WERI-Rb-1 (cell line): Measurements from ENCODE around the gene ZDHHC19.

Experiments
- DNase-seq: peaks from one replicate; pipeline ENCODE4 v3.0.0-alpha.2; 2020
- H3K27ac ChIP-seq: fragments of 250-450 bp; sonication (Bioruptor Pico); 2 replicates; pipeline ENCODE4 v1.5.1; 2020; ENCODE audit warnings: mild to moderate bottlenecking, moderate library complexity
- H3K27me3 ChIP-seq: fragments of 250-450 bp; sonication (Bioruptor Pico); 2 replicates; pipeline ENCODE4 v1.5.1; 2021; ENCODE audit warnings: mild to moderate bottlenecking, low read depth, moderate library complexity; ENCODE audit not compliant: insufficient read depth, severe bottlenecking
- H3K36me3 ChIP-seq: fragments of 250-450 bp; sonication (Bioruptor Pico); 2 replicates; pipeline ENCODE4 v1.5.1; 2020; ENCODE audit warnings: mild to moderate bottlenecking, moderate library complexity
- H3K4me3 ChIP-seq: 2 replicates; pipeline ENCODE4 v1.5.1; 2011; ENCODE audit warnings: low read depth, mild to moderate bottlenecking, control low read depth, low read length
- H3K9me3 ChIP-seq: fragments of 250-450 bp; sonication (Bioruptor Pico); 2 replicates; pipeline ENCODE4 v1.5.1; 2021; ENCODE audit warnings: mild to moderate bottlenecking, moderate library complexity; ENCODE audit not compliant: severe bottlenecking
- TF ChIP-seq, protein P1 (sequence below): IDR thresholded peaks from 2 replicates; pipeline ENCODE4 v1.5.1; 2011; ENCODE audit warnings: low read depth, mild to moderate bottlenecking, control low read depth, inconsistent platforms, low read length

The ZDHHC19 gene

DNA sequence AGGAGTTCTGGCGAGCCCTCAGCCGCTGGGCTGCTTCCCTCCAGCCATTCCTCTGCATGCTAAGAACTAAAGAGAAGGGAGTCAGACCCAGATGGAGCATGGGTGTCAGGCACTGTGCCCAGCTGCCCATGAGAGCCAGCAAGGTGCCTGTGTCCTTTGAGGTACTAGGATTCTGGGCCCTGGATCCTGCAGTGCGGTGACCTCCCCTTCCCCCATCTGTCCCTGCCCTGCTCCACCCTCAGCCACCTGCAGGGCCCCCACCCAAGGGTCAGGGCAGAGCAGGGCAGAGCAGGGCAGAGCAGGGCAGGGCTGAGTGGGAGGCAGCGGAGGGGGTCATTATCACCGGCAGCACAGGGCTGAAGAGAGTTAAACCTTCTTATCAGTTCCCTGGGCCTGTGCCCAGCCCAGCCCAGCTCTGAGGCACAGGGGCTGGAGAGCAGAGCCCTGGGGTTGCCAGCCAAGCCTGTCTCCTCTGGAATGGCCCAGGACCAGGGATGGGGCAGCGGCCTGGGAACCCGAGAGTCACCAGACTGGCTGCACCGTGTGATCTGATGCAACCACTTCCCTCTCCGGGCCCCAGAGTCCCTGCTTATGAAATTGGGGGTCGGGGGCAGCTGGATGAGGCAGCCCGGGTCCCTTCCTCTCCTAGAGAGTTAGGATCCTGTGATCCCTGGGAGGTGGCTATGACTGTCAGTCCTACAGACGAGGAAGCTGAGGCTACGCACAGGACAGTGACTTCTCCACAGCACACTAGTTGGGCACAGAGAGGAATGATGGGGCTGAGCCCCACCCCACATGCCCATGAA, 17.3 kb downstream of the ZDHHC19 start:
- no peak overlapping the region for H3K27ac ChIP-seq
- DNase-seq, result no peak
- no peak overlapping the region for H3K4me3 ChIP-seq
- H3K36me3 ChIP-seq, result no peaks in the 10 kb centered on the region
- H3K27me3 ChIP-seq, result no peaks in the 10 kb centered on the region
- TF ChIP-seq, protein P1, sequence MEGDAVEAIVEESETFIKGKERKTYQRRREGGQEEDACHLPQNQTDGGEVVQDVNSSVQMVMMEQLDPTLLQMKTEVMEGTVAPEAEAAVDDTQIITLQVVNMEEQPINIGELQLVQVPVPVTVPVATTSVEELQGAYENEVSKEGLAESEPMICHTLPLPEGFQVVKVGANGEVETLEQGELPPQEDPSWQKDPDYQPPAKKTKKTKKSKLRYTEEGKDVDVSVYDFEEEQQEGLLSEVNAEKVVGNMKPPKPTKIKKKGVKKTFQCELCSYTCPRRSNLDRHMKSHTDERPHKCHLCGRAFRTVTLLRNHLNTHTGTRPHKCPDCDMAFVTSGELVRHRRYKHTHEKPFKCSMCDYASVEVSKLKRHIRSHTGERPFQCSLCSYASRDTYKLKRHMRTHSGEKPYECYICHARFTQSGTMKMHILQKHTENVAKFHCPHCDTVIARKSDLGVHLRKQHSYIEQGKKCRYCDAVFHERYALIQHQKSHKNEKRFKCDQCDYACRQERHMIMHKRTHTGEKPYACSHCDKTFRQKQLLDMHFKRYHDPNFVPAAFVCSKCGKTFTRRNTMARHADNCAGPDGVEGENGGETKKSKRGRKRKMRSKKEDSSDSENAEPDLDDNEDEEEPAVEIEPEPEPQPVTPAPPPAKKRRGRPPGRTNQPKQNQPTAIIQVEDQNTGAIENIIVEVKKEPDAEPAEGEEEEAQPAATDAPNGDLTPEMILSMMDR, result no peak
- H3K9me3 ChIP-seq, result no peaks in the 10 kb centered on the region

DNA sequence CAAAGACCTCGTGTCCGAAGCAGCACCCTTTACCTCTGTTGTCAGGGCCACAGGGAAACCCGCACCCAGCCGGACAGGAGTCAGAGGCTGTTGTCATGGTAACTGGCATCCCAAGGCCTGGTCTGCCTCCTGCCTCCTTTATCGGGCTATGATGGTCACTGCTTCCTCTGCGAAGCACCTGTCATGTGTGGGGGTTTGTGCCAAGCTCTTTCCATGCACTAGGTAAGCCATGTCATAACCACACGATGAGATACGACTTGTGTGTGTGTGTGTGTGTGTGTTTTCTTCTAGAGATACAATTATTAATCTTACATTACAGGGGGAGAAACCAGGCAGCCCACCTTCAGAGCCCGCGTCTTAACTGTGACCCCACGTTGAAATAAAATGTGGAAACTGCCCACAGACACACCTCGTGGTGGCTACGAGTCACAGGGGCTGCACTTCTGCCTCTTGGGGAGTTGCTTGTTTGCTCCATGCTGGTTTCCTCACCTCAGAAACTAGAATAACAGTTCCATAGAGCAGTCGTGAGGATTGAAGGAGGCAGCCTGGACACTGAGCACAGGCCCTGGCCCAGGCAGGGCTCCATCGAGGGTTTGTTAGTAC, 18.0 kb downstream of the ZDHHC19 start:
- TF ChIP-seq, protein P1, result no peak
- Histone ChIP-seq H3K27ac (no peak overlapping the region), H3K9me3 (no peaks in the 10 kb centered on the region), H3K27me3 (no peaks in the 10 kb centered on the region), H3K36me3 (no peaks in the 10 kb centered on the region), H3K4me3 (no peak overlapping the region)
- no peak for DNase-seq

DNA sequence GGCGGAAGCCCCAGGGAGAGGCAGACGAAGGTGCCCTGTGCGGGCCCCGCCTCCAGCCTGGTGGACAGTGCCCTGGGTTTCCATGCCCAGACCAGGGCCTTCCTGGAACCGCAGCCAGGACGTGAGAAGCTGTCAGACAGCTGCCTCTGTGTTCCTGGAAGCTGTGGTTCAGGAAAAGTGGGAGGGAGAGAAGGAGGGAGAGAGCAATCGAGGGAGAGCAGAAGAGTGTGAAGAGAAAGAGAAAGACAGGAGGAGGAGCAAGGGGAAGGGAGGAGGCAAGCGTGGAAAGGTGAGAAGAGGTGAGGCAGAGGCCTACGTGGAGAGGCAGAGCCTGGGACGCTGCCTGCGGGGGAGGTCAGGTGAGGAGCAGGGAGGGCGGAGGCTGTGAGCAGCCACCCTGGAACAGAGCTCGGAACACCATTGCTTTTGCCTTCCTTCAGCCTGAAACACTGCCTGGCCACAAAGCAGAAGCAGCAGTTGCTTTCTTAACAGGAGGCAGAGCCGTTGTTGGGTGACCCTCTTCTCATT, 18.6 kb downstream of the ZDHHC19 start:
- Histone ChIP-seq H3K4me3 (no peak overlapping the region), H3K27ac (no peak overlapping the region), H3K9me3 (no peaks in the 10 kb centered on the region), H3K27me3 (no peaks in the 10 kb centered on the region), H3K36me3 (no peaks in the 10 kb centered on the region)
- DNase-seq, result no peak
- TF ChIP-seq, protein P1, result no peak

DNA sequence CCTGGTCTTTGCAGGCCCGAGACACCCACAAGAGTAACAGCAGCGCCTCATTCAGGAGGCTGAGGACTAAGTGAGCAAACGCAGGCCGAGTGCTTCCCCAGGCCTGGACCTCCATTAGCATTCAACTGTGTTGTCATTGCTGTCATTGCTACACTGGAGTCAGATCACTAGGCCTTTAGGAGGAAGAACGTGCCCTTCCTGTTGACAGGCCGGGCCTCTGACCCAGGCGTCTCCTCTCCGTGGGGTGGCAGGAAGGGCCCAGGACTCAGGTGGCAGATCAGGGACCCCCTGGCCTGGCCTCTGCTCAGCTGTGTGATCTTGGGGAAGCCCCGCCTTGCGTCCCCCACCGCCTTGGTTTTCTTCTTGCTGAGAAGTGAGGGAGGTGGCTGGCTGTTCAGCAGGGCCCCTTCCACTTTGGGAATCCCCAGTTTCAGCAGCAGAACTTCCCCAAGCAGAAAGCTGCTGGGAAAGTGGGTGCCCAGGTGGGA, 19.1 kb downstream of the ZDHHC19 start:
- no peak for DNase-seq
- Histone ChIP-seq H3K4me3 (no peak overlapping the region), H3K36me3 (no peaks in the 10 kb centered on the region), H3K9me3 (no peaks in the 10 kb centered on the region), H3K27ac (no peak overlapping the region), H3K27me3 (no peaks in the 10 kb centered on the region)
- TF ChIP-seq, protein P1, result no peak

DNA sequence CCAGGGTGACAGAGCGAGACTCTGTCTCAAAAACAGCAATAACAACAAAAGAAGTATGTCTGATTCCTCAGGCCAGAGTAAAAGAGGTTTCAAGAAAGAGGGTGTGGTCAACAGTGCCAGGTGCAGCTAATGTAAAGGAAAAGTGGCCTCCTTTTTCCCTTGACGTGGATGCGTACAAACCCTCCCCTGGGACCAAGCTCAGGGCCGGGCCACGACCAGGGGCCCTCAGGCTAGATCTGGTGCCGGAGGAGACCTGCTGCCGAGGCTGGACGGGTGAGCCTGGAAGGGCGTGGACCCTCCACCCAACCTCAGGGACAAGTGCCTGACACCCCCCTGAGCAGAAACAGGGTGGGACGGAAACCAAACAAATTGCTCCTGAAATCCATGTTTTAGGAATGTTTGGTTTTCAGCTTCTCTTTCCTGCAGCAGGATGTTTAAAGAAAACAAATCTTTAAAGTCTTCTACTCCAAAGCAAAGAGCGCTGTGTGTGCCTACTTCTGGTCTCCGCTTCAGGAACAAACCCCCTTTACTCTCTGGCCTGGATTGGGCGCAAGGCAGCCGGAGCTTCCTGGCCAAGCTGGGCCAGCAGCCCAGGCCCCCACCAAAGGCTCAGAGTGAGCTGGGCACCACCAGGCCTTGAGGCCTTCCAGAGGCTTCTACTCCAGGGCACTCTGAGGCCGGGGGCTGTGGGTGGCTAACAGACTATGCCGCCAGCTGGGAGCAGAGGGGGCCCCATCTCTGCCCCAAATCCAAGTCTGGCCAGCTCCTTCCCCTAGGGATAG, 21.4 kb downstream of the ZDHHC19 start:
- no peaks in the 10 kb centered on the region for H3K27me3 ChIP-seq
- H3K4me3 ChIP-seq, result no peak overlapping the region
- TF ChIP-seq, protein P1, result no peak
- H3K27ac ChIP-seq, result no peak overlapping the region
- H3K9me3 ChIP-seq, result no peaks in the 10 kb centered on the region
- H3K36me3 ChIP-seq, result no peaks in the 10 kb centered on the region
- DNase-seq, result no peak
